Dendritic cell treated with granulocyte-macrophage colony-stimulating factor and Interleukin-4, amounts not matched to agents 40 ng/mL and 50 ng/mL, for 4 days (primary cell): ENCODE data around the gene NKAIN2.

Experiments used
- H3K27ac Mint-ChIP-seq: one replicate; pipeline ENCODE4 v1.8.0; 2022; ENCODE audit warnings: mild to moderate bottlenecking, mixed read lengths
- H3K27me3 Mint-ChIP-seq: one replicate; pipeline ENCODE4 v1.8.0; 2022; ENCODE audit warnings: mild to moderate bottlenecking, mixed read lengths
- H3K36me3 Mint-ChIP-seq: one replicate; pipeline ENCODE4 v1.8.0; 2022; ENCODE audit warnings: low read depth, mixed read lengths
- H3K4me1 Mint-ChIP-seq: one replicate; pipeline ENCODE4 v1.8.0; 2022; ENCODE audit warnings: low read depth, mixed read lengths
- H3K4me3 Mint-ChIP-seq: one replicate; pipeline ENCODE4 v1.8.0; 2022; ENCODE audit warnings: mild to moderate bottlenecking, moderate library complexity, mixed read lengths
- H3K9me3 Mint-ChIP-seq: one replicate; pipeline ENCODE4 v1.8.0; 2022; ENCODE audit warnings: mixed read lengths
- intact Hi-C: fragments of 100-400 bp; cut with micrococcal nuclease; formaldehyde crosslinking; loops from one replicate; pipeline ENCODE4 v1.15.0; 2022

The NKAIN2 gene

DNA sequence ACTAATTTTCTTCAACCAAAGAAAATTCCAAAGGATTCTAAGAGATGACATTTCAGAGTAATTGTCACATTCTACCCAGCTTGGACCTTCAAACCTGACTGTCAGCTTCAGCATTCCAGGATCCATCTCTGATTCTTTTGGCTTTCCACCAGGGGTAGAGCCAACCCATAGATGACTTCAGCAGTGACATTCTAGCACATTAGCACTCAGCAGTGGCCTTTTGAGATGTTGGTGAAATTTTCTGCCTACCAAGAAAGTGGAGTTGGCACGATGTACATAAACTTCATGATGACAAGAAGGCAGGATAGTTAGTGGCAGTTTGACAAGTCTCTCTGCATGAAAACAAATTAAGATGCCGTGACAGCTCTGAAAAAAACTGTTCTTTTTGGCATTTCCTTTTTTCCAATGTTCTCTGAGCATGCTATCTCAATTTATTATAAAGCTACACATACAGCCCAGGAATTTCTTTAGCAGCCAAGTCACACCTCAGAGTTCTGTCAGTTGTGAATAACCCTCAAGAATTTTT, 692.1 kb downstream of the NKAIN2 start:
- Mint-ChIP-seq H3K36me3 (no peaks in the 10 kb centered on the region), H3K27me3 (no peaks in the 10 kb centered on the region), H3K9me3 (no peaks in the 10 kb centered on the region), H3K4me3 (no peak overlapping the region), H3K4me1 (no peaks in the 10 kb centered on the region), H3K27ac (no peak overlapping the region)
- intact Hi-C loops: no loop called here

DNA sequence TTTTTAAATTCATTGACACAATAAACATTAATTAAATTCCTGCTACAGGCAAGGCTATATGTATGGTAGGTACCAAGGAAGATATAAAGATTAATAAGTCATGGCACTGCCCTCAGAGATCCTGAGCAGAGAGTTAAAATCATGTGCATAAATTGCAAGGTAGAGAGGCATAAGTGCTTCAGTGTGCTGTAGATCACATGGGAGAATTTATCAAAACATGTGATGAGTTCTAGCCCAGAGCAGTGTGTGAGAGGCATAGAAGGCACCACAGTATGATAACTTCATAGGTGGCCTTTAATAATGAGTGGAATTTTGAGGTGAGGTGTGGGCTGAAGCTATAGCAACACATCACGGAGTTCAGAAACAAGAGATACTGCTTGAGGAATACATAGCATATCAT, 692.7 kb downstream of the NKAIN2 start:
- Mint-ChIP-seq H3K4me3 (no peak overlapping the region), H3K9me3 (no peaks in the 10 kb centered on the region), H3K27me3 (no peaks in the 10 kb centered on the region), H3K36me3 (no peaks in the 10 kb centered on the region), H3K4me1 (no peaks in the 10 kb centered on the region), H3K27ac (no peak overlapping the region)
- intact Hi-C loops: no loop called here

DNA sequence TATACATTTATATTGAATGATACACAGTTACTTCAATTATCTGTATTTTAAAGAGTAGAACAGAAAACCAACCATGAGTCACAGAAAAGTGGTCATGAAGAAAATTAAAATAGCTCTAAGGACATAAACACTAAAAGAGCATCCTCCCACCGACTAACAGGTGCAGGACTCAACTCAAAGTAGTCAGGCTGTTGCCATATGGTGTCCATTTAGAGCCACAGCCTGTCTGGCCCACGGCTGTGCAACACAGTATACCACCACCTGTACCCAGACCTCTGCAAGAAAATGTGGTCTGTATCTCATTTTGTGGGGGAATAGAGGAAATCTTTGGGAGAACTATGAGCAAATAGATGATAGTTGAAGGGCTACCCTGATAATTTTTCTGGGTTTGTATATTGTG, 708.8 kb downstream of the NKAIN2 start:
- intact Hi-C loops: no loop called here
- H3K27ac Mint-ChIP-seq: no peak overlapping the region
- H3K36me3 Mint-ChIP-seq: no peaks in the 10 kb centered on the region
- no peak overlapping the region for H3K4me3 Mint-ChIP-seq
- H3K9me3 Mint-ChIP-seq: no peaks in the 10 kb centered on the region
- H3K4me1 Mint-ChIP-seq: no peaks in the 10 kb centered on the region
- H3K27me3 Mint-ChIP-seq: no peaks in the 10 kb centered on the region

DNA sequence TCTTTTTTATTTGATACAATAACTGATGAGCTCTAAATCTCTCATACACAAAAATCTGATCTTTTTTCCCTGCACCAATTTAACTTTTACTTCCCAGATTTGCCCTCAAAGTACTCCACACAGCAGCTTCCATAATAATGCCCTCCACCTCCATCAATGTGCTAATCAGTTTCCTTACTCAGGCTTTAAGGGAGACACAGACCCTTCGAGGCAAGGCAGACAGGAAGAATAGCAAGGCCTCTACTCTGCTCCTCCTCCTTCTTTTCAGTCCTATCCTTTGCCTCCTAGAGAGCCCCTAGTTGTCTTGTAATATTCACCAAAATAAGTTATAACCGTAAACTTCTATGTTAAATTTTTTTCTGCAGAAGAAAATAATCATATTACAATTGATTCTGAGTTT, 713.7 kb downstream of the NKAIN2 start:
- H3K27ac Mint-ChIP-seq: no peak overlapping the region
- H3K9me3 Mint-ChIP-seq: no peaks in the 10 kb centered on the region
- intact Hi-C loops: no loop called here
- H3K4me3 Mint-ChIP-seq: no peak overlapping the region
- no peaks in the 10 kb centered on the region for H3K27me3 Mint-ChIP-seq
- no peaks in the 10 kb centered on the region for H3K4me1 Mint-ChIP-seq
- H3K36me3 Mint-ChIP-seq: no peaks in the 10 kb centered on the region

DNA sequence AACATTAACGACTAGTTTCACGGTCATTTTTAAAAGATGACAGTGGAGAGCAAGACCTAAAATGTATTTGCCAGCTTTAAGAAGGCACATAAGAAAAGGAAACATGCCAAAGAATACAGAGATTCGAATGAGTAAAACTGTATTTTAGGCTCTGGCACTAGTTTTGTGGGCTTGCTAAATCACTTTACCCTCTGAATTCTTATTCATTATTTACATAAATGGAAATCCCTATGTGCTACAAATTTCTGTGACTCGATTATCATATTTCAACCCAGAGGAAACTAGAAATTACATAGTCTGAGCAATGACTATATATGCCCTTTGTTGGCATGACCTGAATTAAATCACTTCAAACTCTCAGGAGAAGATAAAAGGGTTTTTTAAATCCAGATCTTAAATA, 716.8 kb downstream of the NKAIN2 start:
- no peaks in the 10 kb centered on the region for H3K9me3 Mint-ChIP-seq
- intact Hi-C loops: no loop called here
- no peak overlapping the region for H3K4me3 Mint-ChIP-seq
- no peak overlapping the region for H3K27ac Mint-ChIP-seq
- H3K27me3 Mint-ChIP-seq: no peaks in the 10 kb centered on the region
- no peaks in the 10 kb centered on the region for H3K36me3 Mint-ChIP-seq
- no peaks in the 10 kb centered on the region for H3K4me1 Mint-ChIP-seq

DNA sequence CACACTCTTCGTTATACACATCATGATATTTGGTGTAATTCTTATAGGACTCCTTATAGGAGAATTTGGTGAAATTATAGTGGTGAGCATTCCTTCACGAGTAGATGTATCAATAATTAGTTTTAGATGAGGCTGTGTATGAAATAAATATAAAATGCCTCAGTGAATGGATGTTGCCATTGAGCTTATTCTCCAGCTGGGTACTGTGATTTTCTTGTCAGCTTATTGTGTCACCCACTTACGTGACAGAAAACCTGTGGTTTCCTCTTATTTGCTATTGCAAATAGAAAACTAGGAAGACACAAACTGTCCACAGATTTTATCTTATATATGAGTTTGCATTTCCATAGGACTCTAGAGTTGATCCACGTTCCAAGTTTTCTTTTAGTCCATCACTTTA, 718.7 kb downstream of the NKAIN2 start:
- Mint-ChIP-seq H3K4me3 (no peak overlapping the region), H3K36me3 (no peaks in the 10 kb centered on the region), H3K27ac (no peak overlapping the region), H3K9me3 (no peaks in the 10 kb centered on the region), H3K27me3 (no peaks in the 10 kb centered on the region), H3K4me1 (no peaks in the 10 kb centered on the region)
- intact Hi-C loops: no loop called here

DNA sequence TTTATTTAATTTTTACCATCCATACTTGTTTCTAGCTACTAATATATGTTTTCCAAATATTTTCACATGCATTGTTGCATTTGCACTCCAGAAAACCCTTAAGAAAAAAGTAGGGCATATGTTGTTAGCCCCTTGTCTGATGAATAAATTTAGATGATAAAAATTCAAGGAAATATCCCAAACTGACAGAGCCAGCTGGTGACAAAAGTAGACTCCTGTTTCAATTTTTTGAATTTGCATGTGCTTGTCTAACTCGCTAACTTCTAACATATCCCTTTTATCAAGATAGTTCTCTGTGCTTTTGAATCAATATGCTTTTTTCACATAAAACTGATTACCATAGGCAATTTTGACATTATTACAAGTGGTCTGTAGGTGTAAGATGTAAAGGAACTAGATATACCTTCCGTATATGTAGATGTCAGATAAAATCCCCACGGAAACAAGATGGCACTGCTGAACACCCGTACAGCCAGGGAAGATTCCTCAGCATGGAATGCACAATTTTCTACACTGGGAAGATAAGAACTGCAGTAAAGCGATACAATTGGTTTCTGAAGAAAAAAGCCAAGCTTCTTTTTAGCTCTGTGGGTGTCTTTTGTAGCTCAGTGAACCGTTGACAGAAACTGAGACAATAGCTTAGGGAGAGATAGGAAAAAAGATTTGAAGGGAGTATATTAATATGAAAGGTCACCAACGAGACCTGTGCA, 721.0 kb downstream of the NKAIN2 start:
- H3K27ac Mint-ChIP-seq: no peak overlapping the region
- intact Hi-C loops: no loop called here
- H3K36me3 Mint-ChIP-seq: no peaks in the 10 kb centered on the region
- no peaks in the 10 kb centered on the region for H3K9me3 Mint-ChIP-seq
- no peaks in the 10 kb centered on the region for H3K27me3 Mint-ChIP-seq
- no peaks in the 10 kb centered on the region for H3K4me1 Mint-ChIP-seq
- no peak overlapping the region for H3K4me3 Mint-ChIP-seq

DNA sequence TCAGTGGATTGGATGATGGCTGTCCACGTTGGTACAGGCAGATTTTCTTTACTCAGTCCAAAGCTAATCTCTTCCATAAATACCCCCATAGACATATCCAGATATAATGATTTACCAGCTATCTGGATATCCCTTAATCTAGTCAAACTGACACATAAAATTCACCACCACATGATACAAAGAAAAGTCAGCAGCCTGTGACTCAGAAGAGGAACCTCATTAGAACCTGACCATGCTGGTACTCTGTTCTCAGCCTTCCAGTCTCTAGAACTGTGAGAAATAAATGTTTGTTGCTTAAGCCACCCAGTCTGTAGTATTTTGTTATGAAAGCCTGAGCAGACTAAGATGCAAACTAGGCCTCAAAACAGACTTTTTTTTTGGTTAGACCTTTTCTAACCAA, 727.3 kb downstream of the NKAIN2 start:
- Mint-ChIP-seq H3K4me1 (no peaks in the 10 kb centered on the region), H3K9me3 (no peaks in the 10 kb centered on the region), H3K27me3 (peaks cover 3% of the 10 kb centered on the region), H3K36me3 (no peaks in the 10 kb centered on the region), H3K4me3 (no peak overlapping the region), H3K27ac (no peak overlapping the region)
- intact Hi-C loops: no loop called here

DNA sequence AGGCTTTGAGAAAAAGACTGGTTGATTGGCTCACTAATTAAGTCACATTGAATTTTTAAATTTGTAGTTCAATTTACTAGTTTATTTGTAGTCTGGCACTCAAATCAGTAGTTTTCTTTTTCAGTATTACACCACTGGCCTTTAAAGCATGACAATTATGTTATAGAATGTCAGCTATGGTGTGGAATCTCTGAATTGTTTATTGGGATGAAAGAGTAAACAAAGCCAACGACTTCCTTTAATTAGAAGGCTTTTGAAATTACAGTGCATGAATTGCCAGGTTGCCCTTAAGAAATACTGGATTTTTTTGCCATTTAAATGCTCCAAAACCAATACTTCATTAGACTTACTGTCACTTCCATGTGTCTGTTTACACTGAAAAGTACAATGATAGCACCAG, 731.6 kb downstream of the NKAIN2 start:
- no peak overlapping the region for H3K27ac Mint-ChIP-seq
- H3K9me3 Mint-ChIP-seq: no peaks in the 10 kb centered on the region
- H3K27me3 Mint-ChIP-seq: peaks cover 3% of the 10 kb centered on the region
- peaks cover 20% of the 10 kb centered on the region for H3K4me1 Mint-ChIP-seq
- no peaks in the 10 kb centered on the region for H3K36me3 Mint-ChIP-seq
- H3K4me3 Mint-ChIP-seq: no peak overlapping the region
- intact Hi-C loops: no loop called here

DNA sequence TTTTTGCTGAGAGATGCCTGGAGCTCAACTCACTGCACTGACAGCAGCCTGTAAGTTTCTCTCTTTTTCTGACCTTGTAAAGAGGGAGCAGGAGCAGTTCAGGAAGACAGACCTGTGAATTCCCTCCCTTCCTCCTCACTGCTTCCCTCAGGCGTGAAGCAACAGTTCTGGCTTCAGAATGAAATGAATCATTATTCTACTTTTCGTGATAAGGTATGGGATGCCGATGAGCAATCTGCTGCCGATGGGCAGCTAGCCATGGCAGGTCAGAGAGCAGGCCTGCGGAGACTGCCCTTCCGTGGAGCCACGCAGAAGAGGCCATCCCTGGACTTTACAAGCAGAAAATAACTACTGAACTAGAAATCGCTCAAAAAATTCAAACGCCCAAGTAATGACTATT, 732.1 kb downstream of the NKAIN2 start:
- Mint-ChIP-seq H3K27ac (no peak overlapping the region), H3K36me3 (no peaks in the 10 kb centered on the region), H3K27me3 (peaks cover 3% of the 10 kb centered on the region), H3K4me3 (no peak overlapping the region), H3K4me1 (peaks cover 20% of the 10 kb centered on the region), H3K9me3 (no peaks in the 10 kb centered on the region)
- intact Hi-C loops: no loop called here

DNA sequence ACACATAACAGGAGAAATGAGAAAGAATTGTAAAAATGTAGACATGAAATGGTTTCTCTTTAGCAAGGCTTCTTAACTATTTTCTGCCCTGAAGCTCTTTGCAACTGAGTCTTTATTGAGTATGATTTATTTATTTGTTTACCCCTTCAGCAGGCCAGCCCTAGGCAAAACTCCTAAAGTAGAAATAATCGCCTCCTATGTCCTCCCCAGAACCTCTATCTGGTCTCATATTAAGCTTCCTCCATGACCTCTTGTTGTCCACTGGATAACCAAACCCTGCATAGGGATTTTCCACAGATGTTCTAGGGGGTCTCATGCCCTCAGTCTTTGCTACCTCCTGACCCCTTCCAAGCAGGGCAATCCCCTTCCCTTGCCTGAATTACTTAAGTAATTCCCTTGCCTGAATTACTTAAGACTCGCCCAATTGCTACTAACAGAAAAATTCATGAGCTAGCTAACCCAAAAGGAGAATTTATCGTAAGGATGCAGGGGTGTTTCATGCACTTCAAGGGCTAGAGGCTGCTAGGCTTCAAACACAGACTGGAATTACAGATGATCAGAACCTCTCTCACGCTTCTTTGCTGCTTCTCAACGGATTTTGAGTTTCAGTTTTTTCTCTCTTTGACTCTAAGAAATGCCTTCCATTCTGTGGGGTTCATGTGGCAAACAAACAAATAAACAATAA, 732.6 kb downstream of the NKAIN2 start:
- H3K4me1 Mint-ChIP-seq: peaks cover 20% of the 10 kb centered on the region
- no peaks in the 10 kb centered on the region for H3K36me3 Mint-ChIP-seq
- H3K4me3 Mint-ChIP-seq: no peak overlapping the region
- no peak overlapping the region for H3K27ac Mint-ChIP-seq
- no peaks in the 10 kb centered on the region for H3K9me3 Mint-ChIP-seq
- intact Hi-C loops: no loop called here
- peaks cover 3% of the 10 kb centered on the region for H3K27me3 Mint-ChIP-seq

DNA sequence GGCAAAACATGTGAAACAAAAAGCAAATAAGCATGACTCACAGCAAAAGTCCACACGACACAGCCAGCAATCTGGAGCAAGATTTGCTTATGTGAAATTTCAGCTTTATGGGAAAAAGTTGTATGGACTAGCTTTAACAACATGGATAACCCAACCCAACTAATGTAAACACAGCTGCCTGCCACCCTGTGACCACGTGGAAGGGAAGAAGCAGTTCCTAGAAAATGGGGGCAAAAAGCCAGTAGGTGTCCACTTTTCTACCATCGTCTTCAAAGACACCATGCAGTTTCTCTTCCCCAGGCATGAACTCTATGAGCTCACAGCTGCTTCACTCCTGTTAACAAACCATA, 733.2 kb downstream of the NKAIN2 start:
- no peaks in the 10 kb centered on the region for H3K36me3 Mint-ChIP-seq
- H3K9me3 Mint-ChIP-seq: no peaks in the 10 kb centered on the region
- intact Hi-C loops: no loop called here
- H3K4me3 Mint-ChIP-seq: no peak overlapping the region
- peaks cover 3% of the 10 kb centered on the region for H3K27me3 Mint-ChIP-seq
- peaks cover 20% of the 10 kb centered on the region for H3K4me1 Mint-ChIP-seq
- H3K27ac Mint-ChIP-seq: no peak overlapping the region

DNA sequence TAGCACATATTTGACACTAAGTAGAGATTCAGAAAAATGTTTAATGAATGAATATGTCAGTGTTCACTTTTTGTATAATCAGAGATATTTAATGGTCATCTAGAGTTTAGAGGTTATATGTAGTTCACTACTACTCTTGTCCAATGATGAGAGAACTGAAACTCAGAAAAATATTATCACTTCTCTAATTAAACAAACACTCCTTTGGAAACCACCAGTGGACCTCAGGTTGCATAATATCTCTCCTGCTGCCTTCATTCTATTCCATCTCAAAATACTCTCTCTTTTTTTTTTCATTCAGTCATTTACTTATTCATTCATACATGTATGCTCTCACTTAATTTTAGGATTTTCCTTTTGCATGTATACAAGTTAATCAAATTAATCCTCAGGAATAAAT, 735.4 kb downstream of the NKAIN2 start:
- H3K27me3 Mint-ChIP-seq: peaks cover 3% of the 10 kb centered on the region
- no peaks in the 10 kb centered on the region for H3K36me3 Mint-ChIP-seq
- no peak overlapping the region for H3K4me3 Mint-ChIP-seq
- H3K4me1 Mint-ChIP-seq: peaks cover 20% of the 10 kb centered on the region
- intact Hi-C loops: no loop called here
- no peaks in the 10 kb centered on the region for H3K9me3 Mint-ChIP-seq
- no peak overlapping the region for H3K27ac Mint-ChIP-seq

DNA sequence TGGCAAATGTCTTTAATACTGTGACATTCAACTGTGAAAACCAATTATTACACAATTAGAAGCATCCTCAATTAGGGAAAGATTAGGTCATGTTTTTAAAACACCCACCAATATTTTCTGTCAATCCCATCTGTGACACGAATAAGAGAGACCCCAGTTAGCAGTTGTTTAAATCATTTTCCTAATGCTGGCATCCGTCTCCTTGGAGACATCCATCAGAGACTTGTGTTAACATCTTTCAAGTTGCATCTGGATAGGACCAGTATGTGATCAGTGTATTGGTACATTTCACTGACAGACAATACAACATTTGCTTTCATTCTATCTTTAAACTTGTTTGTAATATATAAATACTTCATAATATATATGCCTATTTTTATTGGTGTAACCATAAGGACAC, 737.9 kb downstream of the NKAIN2 start:
- H3K4me1 Mint-ChIP-seq: peaks cover 17% of the 10 kb centered on the region
- no peaks in the 10 kb centered on the region for H3K9me3 Mint-ChIP-seq
- H3K27me3 Mint-ChIP-seq: no peaks in the 10 kb centered on the region
- H3K4me3 Mint-ChIP-seq: no peak overlapping the region
- H3K36me3 Mint-ChIP-seq: no peaks in the 10 kb centered on the region
- intact Hi-C loops: no loop called here
- H3K27ac Mint-ChIP-seq: no peak overlapping the region

DNA sequence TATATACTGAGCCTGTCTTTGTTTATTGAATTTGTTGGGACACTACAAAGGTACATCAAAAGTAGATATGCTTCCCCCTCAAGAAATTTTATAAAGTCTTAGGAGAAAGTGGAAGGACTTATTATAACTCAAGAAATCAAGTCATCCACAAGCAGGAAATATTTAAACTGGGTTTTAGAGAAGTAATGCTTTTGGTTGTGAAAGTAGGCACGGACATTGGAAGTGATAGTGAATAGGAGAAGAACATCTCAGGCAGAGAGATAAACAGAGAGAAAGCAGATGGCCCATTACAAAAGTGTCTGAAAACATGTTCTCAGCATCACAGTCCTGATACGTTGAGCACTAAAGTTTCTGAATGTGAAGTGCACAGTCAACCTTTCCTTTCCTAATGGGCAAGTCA, 742.9 kb downstream of the NKAIN2 start:
- Mint-ChIP-seq H3K4me3 (no peak overlapping the region), H3K4me1 (peaks cover 6% of the 10 kb centered on the region), H3K27me3 (no peaks in the 10 kb centered on the region), H3K36me3 (no peaks in the 10 kb centered on the region), H3K27ac (no peak overlapping the region), H3K9me3 (no peaks in the 10 kb centered on the region)
- intact Hi-C loops: no loop called here
